ENCODE measurements around the gene PSMA7.
"Not testable (repeated sequence)": the region's sequence is repeated elsewhere in the genome, so short reads cannot be mapped to it uniquely, and the experiment has no call there.

Gene PSMA7

DNA sequence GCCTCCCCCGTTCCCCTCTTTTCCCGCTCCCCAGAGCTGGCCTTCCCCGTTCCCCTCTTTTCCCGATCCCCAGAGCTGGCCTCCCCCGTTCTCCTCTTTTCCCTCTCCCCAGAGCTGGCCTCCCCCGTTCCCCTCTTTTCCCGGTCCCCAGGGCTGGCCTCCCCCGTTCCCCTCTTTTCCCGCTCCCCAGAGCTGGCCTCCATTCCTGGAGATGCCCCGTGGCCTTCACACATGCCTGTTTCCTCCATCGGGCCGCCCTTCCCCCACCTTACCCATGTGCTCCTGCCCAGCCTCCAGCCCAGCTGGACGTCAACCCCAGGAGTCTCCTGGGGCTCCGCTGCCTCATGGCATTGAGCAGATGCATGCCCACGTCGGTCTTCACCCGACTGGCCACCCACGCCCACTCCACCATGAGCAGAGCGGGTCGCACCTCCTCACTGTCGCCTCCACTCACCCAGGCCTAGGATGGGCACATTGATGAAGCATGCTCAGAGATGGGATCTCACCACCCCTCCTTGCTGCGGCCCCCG lies 8.7 kb upstream of the PSMA7 start:
- DNase-seq = no peak

DNA sequence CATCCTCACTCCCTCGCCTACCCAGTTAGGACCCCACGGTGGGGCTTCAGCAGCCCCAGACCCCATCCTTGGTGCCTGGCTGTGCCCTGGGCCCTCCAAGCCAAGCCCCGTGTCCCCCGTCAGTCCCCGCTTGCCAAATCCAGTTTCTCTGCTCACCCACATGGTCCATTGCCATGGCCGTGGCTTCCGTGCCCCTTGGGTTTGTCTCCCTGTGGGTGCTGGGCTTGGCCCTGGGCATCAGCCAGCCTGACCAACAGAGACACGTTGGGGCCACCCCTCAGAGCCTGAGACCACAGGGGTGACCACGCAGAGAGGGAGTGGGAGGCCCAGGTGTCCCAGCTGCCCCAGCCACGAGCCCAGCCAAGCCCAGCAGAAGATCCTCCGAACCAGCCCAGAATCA lies 8.0 kb upstream of the PSMA7 start:
- no peak for DNase-seq

DNA sequence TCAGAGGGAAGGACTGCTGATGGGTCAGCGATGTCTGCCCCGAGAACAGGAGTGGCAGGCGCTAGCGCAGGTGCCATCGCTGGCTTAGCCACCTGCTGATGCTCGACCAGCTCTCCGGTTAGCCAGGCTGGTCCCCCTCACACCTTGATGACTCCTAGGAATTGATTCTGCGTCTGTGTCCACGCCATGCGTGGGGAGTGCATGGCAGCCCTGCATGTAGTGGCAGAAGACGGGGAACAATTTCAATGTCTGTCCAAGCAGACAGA lies 7.0 kb upstream of the PSMA7 start:
- DNase-seq = no peak

DNA sequence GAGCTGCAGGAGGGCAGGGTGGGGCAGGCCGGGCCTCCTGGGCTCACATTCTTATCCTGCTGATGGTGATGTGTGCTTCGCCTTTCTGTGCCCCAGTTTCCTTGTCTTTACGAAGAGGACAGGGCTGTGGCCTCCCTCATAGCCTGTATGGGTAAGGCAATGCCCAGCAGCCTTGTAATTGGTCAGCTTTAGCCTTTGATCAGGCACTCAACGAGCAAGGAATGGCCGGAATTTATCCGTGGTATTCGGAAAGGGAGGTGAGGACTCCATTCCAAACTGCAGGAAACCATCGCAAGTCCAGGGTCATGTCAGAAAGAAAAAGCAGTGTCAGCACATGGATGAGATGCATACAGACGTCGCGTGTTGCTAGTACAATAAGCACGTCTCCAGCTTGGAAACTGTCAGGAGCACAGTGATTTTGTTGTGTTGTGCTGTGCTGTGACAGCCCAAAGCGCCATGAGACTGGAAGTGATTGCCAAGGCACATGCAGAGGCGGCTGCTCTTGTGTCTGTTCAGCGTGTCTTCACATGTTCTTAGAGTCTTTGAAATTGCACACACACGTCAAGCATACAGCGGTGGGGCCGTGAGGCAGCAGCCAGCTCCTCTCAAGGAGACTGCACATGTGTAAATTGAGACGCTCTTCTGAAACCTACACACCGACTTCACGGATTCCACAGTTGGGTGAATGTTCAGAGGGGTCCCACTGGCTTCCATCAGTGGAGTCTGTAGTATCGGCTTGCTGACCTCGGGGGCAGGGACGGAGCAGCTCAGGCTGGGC lies 6.5 kb upstream of the PSMA7 start:
- no peak for DNase-seq

DNA sequence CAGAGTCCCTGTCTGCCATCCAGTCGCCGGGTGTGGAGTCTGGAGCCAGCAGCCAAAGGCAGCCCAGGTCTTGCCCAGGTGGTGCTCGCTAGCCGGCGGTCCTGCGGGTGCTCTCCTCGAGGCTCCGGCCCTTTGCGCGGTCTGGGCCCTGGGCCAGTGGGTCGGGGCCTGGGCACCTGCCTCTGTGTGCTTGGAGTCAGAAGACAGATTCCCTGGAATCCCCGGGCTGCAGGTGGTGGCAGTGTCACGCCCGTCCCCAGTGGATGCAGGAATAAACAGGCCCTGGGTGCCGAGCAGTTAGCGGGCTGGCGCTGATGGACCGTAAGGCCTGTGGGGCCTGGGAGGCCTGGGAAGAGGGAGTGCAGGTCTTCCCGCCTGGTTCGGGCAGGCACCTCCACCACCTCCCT lies 5.7 kb upstream of the PSMA7 start:
- no peak for DNase-seq

DNA sequence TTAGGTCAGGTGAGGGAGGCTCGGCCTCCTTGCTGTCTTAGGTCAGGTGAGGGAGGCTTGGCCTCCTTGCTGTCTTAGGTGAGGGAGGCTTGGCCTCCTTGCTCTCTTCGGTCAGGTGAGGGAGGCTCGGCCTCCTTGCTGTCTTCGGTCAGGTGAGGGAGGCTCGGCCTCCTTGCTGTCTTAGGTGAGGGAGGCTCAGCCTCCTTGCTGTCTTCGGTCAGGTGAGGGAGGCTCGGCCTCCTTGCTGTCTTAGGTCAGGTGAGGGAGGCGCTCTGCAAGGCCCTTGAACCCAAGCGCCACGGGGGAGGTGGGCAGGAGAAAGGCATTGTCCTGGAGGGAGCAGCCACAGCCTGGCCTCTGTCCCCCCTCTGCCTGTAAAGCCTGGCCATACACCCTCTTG lies 5.2 kb upstream of the PSMA7 start:
- DNase-seq = not testable (repeated sequence)

DNA sequence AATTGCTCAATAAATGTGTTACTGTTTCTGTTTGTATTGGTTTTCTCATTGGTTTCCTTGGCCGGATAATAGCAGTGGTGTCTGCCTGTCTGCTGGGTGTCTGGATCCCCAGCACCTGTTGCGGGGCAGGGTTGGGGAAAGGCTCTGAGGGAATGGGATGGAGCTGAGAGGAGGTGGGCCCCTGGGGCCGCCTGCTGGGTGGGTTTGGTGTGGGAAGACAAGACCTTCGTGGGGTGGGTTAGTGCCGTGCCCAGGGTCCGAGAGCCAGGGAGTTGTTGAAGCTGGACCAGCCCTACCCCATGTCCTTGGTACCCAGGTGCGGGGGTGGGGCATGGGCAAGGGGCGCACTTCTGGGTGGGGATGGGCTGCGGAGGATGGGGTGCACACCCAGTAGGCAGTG lies 4.3 kb upstream of the PSMA7 start:
- no peak for DNase-seq

DNA sequence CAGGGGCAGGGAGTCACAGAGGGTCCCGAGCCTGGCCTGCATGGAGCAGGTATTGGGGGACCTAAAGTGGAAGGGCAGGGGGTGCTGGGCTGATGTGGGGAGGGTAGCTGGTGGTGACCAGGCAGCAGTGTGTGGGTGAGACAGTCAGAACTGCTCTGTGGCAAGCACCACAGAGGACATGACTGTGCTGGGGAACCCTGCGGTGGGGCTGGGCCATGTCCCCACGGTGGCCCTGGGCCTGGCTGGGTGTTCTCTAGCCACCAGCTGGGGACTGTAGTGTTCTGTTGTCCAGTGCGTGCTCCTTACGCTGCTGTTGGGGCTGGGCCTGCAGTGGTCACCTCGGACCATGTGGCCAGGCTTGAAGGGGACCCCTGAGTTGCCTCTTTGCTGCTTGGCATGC lies 3.9 kb upstream of the PSMA7 start:
- no peak for DNase-seq

DNA sequence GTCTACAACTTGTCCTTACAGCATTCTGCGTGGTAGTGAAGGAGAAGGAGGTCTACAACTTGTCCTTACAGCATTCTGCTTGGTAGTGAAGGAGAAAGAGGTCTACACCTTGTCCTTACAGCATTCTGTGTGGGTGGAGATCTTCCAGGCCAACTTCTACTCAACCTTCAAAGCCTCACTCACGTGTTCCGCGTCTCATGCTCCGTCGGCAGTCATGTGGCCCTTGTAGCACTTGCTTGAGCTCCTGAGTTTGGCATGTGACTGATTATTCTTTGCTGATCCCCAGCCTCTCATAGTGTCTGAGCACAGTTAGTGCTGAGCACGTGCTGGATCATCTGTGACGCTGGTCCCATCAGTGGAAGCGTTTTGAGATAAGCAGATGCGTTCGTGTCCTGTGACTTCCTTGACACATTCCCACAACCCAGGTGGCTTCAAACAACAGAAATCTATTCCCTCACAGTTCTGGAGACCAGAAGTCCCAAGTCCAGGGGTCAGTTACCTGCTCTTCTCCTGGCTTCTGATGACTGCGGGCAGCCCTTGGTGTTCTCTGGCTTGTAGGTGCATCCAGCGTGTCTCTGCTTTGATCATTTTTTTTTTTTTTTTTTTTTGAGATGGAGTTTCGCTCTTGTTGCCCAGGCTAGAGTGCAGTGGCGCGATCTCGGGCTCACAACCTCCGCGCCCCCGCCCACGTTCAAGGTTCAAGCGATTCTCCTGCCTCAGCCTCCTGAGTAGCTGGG lies 3.0 kb upstream of the PSMA7 start:
- DNase-seq = no peak

DNA sequence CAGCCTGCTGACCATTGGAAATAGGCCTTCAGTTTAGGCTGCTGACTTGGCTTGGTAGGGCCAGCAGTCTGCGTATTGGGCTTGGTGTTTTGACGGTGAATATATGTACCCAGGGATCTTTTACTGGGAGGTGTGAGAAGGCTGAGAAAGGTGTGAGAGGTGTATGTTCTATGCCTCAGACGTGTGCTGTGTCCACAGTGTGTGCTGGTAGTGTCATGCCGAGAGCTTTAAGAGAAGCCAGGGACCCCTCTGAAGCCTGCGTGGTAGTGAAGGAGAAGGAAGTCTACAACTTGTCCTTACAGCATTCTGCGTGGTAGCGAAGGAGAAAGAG lies 2.5 kb upstream of the PSMA7 start:
- no peak for DNase-seq

DNA sequence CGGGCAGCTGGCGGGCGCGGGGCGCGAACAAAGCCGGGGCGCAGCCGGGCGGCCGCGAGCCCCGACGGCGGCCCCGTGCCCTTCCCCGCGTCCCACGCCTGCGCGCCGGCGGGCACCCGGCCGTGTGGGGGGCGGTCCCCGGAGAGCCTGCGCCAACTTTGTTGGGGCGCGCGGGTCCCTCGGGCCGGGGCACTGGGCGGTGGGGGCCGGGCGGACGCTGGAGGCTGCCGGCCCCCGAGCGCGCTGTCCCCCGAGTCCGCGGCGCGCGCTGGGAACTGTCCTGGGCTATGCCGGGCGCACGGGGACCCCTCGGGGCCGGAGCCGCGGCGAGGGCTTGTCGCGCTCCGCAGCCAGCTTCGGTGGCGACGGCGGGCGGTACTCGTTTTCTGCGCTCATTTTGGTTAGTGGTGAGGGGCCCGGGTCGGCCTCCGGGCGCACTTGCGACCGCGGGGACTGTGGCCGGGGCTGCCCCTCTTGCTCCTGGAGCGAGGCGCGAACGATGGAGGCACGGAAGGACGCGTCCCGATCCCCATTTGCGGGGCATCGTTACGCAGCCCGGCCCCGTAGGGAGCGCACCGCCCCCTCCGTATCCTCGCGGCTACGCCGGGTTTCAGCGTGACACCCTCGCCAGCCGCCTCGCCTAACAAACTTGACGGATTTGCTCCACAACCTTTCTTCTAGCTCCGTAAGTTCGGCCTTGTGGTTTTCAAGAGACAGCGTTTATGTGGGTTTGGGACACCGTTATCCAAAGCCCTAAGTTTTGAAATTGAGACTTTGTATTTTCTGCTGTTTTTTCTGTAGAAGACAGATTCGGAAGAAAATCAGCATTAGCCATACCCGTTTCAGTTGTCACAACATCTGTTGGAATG lies 997 bp upstream of the PSMA7 start:
- peak; percentile 57 to 68 for DNase-seq

DNA sequence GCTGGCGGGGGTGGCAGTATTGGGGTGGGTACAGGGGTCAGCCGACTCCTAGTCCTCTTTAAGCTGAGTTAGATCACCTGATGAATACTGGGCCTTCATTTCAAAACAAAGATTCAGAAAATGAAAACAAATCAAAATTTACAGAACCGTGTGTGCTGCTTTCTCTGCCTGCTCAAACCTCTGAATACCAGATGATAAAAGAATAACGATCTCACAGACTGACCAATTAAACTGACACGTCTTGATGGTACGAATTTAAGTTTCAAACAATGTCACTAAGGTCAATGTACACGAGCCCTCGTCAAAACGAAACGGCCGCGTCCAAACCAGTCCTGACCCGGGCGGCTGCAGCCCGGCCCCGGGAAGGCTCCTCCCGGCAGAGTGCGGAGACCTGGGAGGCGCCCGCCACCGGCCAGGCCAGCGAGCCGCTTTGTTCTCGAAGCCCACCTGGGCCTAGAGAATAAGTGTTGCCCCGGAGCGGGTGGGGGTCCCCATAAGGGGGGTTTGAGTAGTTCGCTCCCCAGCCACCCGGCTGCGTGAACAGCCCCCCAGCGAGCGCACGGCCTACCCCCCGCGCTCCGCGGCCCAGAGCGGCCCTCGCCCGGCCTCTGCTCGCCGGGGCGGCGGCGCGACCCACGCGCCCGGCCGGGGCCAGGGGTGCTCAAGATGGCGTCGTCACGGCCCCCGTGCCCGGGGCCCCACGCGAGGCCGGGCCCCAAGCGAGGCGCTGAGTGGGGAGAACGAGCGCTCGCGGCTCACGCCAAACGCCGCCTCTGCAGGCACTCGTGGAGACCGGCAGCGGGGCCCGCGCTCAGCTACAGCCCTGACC lies 728 bp downstream of the PSMA7 start:
- DNase-seq = no peak

DNA sequence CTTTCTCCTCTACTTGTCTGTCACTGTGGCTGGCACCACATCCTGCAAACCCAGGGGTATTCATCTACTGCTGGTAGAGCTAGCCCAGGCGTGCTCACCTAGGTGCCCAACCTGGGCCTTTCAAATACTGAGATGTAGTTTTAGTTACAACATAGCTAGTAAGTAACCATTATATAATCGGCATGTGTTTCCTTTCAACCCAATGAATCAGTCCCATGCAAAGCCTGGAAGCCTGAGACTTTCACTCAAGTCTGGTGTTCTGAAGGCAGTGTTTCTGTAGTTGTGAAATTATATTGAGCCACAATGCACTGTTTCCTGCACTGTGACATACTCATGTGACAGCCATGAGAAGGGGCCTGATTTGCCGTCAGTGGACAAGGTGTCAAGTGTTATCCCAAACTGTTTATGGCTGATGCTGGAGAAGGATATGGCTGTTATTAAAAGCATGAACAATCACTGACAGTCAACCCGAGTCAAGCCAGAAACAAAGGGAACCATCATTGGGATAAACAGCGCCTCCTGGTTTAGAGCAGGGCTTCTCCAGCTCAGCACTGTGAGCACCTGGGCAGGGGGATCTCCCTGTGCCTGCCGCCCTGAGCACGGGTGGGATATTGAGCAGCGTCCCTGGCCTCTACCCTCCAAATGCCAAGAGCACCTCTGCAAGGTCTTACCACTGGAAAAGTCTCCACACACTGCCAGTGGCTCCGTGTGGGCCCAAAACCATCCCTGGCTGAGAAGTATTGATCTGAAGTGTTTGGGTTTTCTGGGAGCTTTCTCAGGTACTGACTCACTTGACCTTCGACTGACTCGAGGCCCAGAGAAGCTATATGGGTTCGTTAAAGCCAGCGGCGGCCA lies 1.6 kb downstream of the PSMA7 start:
- DNase-seq = peak; percentile 34 to 42

DNA sequence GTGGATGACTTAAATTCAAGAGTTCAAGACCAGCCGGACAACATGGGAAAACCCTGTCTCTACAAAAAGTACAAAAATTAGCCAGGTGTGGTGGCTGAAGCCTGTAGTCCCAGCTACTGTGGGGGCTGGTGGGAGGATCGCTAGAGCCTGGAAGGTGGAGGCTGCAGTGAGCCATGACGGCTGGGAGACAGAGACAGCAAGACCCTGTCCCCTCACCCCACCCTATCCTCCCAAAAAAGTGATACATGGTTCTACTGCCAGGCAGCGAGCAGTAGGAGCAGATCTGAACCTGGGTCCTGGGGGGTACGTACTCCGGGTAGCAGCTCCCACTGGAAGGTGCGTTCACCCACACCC lies 2.2 kb downstream of the PSMA7 start:
- DNase-seq = no peak

DNA sequence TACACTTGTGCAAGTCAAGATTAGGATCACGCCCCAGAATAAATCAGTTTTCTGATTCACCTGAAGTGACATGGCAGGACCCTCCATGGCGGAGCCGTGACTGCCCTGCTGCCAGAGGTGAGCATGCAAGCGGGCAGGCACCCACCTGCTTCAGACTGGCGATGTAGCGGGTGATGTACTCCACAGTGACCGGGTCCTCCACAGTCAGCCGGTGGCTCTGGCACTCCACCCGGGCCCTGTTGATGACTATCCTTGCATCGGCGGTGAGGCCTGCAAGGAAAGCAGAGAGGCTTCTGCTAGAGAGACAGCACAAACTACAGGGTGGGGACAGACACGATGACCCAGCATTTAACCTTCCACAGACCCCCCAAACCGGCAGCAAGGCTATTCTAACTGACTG lies 3.6 kb downstream of the PSMA7 start:
- no peak for DNase-seq

DNA sequence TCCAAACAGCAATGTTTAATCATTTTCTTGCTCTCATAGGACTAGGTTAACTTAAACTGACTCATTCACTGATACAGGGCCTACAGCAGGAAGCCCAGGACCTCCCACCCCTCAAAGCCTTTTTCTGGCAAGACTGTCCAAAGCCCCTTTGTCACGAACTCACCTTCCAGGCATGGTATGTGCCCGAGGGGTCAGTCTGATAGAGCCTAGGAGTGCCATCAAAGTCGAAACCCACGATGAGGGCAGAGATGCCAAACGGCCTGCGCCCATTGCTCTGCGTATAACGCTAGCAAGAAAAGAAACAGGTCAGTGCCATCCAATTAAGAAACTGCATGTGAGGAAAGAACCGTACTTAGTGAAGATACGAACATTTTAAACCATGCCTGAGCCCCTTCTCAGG lies 4.3 kb downstream of the PSMA7 start:
- DNase-seq = no peak

DNA sequence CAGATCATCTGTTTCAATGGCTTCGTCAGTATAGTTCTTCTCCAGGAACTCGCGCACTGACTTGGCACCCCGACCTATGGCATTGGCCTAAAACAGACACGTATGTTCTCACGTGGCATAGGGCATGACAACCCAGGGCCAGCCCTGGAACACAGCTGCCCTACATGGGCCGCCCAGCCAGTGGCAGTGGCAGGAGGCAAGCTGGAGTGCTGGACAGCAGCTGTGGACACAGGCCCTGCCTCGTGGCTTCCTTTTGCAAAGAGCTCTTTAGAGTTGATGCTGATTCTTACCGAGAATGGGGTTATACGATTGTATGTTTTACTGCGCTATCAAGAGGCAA lies 5.0 kb downstream of the PSMA7 start:
- no peak for DNase-seq

DNA sequence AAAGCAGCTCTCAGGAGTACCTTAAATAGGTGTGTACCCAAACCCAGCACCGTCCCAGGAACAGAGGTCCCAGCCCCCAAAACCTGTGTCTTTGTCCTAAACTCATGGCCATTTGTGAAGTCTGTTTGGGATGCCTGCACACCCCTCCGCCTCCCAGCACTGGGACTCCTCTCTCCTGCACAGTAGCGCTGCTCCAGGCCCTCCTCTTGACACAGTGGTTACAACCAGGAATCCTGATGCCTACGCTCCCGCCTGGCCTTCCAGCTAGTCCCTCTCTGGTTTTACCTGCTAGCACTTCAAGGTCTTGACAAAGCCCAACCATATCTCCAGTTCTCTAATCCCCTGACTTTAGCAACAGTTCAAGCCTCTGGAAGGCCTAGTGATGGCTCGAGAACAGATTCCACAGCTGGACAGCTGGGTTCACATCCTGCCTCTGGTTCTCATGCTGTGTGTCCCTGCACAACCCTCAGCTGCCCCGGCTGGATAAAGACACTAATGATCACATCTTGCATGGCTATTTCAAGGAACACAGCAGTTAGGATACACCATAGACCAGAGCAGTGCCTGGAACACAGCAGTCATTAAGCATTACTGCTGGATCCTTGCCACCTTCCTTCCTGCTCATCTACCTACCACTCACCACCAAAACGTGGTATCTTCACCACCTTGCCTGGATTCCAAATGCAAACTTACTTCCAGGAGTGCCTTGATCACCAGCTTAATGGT lies 5.6 kb downstream of the PSMA7 start:
- DNase-seq = no peak

DNA sequence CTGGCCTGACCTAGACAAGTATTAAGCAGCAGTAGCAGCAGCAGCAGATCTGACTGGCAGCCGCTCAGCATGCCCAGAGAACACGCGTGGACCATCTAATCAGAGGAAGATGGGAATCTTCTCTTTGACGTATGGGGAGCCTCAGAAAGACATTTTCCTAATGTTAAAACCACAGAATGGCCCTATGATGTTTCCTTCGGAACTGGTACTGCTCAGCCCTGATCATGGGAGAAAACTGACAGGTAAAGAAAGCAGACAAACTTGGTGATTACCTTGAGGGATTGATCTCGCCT lies 6.2 kb downstream of the PSMA7 start:
- DNase-seq = no peak

DNA sequence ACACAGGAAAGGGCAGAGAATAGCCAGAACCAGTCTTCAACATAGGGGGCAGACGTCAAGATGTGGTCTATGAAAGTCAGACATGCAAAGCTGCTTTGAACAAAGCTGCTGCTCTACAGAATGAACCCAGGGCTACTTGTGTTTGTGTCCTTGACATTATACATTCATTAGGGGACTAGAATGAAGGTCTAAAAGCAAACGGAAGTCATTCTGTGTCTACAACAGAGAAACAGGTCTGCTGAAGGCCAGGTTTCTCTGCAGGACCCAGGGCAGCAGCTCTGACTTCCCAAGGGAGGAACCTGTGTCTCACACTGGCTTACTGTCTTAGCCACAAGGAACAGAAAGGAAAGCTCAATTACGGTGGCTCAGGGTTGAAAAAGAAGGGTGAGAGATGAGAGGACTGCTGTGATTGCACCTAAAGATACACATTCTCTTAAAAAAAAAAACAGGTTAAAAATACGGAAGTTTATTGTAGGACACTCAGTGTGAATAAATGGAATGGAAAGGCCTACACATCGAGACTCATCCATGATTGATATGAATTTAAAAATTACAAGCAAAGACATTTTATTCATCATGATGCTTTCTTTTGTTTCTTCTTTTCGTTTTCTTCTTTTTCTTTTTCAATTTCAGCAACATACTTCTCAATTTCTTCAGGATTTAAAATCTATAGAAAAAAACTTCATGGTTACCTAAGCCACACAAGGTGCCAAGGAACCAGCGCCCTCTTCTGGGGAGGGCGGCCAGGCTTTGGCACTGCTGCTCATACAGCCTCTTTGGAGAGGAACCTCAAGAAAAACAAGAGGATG lies 6.7 kb downstream of the PSMA7 start:
- peak; percentile 63 to 84 for DNase-seq
